ENCODE results near the gene DEDD2.

DEDD2 gene

DNA sequence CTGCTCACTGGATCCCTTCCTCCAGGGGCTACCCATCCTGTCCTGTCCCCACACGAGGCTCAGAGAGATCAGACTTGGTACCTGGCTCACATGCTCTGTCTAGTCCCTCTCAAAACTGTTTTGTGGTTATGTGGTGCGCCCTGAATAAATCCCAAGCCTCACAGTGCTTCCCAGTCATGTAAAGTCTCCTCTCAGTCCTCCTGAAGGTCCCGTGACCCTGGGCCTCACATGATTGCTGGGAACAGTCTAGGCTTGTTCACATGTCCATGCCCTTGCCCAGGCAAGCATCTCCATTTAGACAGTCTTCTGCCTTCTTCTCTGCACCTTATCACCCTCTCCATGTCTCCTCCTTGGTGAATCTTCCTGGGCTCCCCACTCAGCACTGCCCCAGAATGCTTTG lies 49.3 kb downstream of the DEDD2 start:
- DNase-seq = no peak

GRCh38 chr19:42166316-42166715 lies 51.2 kb downstream of the DEDD2 start:
- no peak for DNase-seq

DNA sequence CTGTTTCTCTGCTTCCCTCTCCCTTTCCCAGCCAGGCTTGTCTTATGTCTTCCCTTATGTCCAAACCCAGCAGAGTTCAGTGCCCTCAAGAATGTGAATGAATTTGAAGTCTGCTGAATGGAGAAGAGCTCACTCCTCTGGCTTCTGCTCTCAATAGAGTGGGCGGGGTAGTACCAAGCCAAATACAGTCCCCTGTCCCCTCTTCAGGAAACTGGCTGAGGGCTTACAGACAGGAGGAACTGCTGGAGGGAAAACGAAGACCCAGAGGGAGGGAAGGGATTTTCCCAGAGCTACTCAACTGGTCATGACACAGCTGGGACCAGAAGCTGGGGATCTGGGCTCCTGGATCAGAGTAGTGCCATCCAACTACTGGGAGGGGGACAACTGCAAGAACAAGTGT lies 52.3 kb downstream of the DEDD2 start:
- no peak for DNase-seq

- no peak for DNase-seq
These were observed 55.7 kb downstream of the DEDD2 start for GRCh38 chr19:42161616-42162263.

GRCh38 chr19:42159942-42160341 lies 57.5 kb downstream of the DEDD2 start:
- no peak for DNase-seq

DNA sequence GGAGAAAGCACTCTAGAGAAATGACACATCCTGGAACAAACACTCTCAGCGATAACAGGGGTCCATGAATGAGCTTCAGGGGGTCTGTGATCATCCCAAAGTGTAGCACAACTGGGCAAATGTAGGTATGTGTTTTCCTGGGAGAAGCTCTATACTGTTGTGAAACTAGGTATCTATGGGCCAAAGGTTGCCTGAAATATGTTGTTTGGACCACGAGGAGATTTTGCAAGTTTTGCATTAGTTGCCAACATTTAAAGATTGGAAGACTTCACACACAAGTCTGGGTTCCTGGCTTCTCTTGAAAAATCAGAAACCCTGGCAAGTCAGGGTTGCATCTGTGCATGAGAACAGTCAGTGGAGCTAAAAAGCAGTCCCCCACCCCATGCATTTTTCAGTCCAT lies 58.6 kb downstream of the DEDD2 start:
- no peak for DNase-seq

- no peak for DNase-seq
These were observed 60.9 kb downstream of the DEDD2 start for GRCh38 chr19:42156571-42156970.

- no peak for DNase-seq
These were observed 61.7 kb downstream of the DEDD2 start for GRCh38 chr19:42155796-42156195.

- no peak for DNase-seq
These were observed 62.8 kb downstream of the DEDD2 start for GRCh38 chr19:42154471-42155323.

DNA sequence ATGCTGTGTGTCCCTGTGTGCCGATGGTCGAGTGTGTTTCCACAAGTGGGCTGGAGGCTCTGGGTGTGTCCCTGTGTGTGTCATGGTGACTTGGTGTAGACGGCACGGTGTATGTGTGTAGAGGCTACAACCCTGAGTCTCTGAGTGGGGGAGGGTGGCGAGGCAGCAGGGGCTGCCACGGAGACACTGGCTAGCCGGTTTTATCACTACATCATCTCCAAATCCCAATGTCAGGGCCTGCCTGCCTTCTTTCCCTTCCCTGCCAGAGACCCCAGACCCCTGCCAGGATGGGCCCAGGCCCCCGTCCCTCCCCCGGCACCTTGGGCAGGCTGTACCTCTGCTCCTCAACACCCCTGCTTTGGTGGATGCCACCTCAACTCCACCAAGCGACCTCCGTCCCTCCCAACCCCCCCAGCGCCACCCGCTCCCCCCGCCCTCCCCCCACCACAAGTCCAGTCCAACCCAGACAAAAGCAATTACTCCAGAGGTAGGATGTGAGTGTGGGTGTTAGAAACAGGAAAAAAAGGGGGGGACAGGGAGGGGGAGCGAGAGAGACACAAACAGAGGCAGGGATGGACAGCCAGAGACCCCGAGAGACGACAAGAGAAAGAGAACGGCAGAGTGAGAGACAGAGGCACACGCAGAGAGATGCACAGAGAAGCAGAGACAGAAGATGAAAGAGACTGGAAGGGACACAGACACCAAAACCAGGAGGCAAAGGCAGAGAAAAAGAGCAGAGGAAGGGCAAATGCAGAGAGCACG lies 63.6 kb downstream of the DEDD2 start:
- DNase-seq = no peak

DNA sequence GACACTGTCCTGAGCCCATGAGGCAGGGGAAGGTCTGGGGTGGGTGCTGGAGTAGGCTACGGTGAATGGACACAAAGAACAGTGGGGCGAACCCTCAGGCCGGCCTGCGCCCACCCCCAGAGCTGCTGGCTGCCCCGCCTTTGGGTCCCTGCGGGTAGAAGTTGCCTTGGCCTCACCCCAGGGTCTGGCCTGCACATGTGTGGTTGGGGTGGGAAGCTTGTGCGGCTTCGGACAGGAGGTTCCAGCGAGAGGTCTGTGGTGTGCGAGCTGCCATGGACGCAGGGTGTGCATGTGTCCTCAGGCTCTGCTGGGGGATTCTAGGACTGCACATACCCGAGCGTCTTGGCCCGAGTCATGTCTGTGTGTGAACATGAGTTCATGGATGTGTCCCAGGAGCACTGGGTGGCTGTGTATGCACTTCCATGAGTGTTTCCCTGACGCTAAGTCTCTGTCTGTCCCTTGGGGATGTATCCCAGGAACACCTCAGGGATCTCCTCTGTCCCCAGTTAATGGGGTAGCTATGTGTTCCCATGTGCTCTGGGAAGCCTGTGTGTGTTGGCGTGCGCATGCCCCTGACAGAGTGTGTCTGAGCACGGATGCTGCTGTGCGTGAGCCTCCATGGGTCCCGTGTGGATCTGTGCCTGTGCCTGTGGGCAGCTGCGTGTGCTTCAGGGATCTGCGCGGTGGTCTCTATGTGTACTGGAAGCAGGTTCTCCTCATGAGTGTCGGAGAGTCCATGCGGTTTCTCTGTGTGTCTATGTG lies 64.4 kb downstream of the DEDD2 start:
- DNase-seq = no peak

DNA sequence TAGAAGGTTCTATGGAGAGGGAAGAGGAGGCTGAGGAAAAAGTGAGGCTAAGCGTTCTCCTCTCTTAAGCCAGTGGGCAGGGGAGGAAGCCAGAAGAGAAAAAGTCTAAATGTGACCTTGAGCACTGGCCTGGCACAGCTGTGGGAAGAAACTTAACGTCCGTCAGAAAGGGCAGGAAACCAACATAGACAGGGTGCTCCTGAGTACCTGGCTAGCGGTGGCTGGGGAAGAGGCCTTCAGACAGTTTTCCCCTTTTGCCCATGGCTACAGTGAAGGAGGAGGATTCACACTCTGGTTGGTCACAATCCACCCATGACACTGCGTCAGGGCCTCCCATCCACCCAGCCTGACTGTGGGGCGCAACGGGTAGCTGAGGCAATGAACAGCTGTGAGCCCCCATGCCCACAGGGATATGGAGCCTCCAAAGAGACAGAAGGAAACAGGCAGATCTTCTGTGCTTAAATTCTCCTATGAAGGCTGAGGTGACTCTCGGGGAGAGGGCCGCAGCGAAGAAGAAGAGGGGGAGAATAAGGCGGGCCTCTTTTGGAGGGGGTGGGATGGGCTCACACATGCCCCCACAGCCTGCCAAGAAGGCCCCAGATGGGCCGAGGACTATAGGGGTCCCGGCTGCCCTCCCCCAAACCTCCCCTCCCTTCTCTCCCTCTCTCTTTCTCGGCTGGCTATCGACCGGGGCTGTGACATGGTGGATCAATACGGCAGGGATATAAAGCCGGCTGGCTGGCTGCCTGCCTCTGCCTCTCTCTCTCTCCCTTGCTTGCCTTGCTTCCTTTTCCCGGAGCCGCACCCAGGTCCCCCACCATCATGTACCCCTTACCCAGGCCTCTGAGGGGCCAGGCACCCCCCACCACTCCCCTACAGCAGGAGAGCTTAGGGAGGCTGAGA lies 65.4 kb downstream of the DEDD2 start:
- DNase-seq = no peak

DNA sequence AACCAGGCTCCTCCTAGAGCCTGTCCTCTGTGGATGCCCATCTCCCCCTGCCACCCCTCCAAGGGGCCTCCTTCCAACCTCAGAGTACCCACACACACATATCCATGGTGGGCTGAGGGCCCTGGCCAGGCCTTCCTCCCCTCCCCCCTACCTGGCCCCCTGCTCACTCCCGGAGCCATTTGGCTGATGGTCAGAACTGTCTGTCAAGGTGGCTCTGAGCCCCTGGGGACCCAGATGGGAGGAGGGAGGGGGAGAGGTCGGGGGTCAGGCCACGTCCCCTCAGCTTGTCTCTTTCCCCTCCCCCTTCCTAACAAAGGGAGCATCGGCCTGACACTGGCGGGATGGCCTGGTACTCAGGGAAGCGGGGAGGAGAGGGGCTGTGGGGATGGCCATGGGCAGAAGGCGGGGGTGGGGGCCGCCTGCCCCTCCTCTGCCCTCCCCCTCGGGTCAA lies 66.5 kb downstream of the DEDD2 start:
- DNase-seq = no peak

DNA sequence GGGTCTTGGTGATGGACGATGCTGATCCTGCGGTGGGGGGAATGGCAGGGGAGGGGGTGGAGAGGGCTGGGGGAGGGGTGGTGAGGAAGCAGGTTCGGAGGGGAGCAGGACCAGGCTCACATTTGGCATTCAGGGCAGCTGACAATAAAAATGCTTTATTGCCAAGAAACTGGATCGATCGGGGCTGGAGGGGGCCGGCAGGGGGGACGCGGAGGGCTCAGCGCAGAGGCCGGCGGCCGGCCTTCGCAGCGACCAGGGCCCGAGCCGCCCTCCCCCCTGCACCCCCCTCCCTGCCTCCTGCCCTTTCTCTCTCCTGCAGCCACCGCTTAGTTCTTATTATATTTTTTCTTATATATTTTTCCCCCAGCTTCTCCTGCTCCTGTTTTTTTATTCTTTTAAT lies 67.1 kb downstream of the DEDD2 start:
- DNase-seq = no peak

- DNase-seq = no peak
These were observed 67.9 kb downstream of the DEDD2 start for GRCh38 chr19:42149447-42150202.
